ENCODE measurements around the gene CTSV.
"Not testable (repeated sequence)": the region's sequence is repeated elsewhere in the genome, so short reads cannot be mapped to it uniquely, and the experiment has no call there.

CTSV gene

GRCh38 chr9:97041898-97042297 is 3.0 kb upstream of the CTSV start:
- DNase-seq, result no peak

GRCh38 chr9:97039514-97039860 is 545 bp upstream of the CTSV start:
- DNase-seq, result peak; percentile 50

DNA sequence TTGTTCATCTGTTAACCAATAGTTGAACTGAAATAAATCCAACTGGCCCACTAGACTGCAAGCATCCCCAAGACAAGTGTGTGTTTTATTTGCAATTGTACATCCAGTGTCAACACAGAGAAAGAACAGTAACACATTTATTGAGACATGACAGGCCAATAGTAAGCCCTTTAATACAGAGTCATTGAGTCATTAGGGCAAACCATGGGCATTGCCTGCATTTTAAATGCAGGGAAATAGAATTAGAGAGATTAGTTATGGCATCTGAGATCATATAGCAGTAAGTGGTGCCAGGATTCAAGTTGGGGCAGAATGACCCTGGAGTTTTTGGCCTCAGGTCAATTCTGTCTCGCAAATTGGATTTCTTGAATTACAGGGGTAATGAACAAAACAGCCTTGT is 15.4 kb downstream of the CTSV start:
- not testable (repeated sequence) for DNase-seq

GRCh38 chr9:97013151-97014132 is 25.5 kb downstream of the CTSV start:
- peak; percentile 79 for DNase-seq

GRCh38 chr9:97012617-97013016 is 26.3 kb downstream of the CTSV start:
- not testable (repeated sequence) for DNase-seq

- DNase-seq, result not testable (repeated sequence)
Observed at GRCh38 chr9:97002195-97002594, 36.7 kb downstream of the CTSV start.

DNA sequence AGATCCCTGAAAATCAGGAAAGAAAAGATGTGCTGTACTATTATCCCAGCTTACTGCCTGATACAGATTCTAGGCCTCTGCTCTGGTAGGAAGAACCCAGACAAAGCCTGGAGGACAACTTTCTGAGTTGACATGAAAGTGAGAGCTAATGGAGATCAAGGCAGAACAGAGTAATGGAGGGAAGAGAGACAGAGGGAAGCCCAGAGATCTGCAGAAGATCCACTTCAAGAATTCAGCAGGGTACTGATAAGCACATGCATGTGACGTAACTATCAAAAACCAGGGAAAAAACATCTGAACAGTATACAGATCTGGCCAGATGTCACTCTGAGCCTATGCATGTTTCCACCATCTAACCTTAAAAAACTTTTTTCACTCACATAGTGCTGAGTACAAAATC is 37.6 kb downstream of the CTSV start:
- DNase-seq, result not testable (repeated sequence)

- not testable (repeated sequence) for DNase-seq
Observed at GRCh38 chr9:97000139-97000787, 38.7 kb downstream of the CTSV start.

GRCh38 chr9:96999733-97000132 is 39.2 kb downstream of the CTSV start:
- DNase-seq, result not testable (repeated sequence)

DNA sequence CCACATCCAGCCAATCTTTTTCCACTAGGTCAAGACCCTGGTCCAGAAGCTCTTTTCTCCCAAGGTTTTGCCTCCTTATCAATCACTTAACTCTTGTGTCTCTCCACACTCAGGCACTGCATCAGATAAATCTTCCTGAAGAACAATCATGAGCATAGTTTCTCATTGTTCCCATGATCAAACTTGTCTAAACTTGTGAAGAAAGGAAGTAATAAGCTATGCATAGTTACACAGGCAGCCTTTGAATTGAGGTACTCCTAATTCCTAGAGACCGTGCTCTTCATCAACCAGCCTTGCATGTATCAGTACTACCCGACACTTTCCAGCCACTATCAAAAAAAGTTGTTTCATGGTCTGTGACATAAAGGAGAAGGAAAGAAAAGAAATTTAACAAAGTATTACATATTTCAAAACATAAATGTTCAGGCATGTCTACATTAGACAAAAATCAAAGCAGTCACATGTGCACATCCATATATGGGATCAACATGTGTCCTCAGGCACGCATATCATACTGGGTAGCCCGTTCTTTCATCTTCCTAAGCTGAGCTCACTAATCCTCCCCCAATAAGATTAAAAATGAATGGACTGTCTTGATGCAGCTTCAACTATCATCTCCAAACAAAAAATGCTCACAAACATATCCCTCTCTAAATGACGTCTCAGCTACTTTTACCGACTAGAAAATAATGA is 41.8 kb downstream of the CTSV start:
- not testable (repeated sequence) for DNase-seq

DNA sequence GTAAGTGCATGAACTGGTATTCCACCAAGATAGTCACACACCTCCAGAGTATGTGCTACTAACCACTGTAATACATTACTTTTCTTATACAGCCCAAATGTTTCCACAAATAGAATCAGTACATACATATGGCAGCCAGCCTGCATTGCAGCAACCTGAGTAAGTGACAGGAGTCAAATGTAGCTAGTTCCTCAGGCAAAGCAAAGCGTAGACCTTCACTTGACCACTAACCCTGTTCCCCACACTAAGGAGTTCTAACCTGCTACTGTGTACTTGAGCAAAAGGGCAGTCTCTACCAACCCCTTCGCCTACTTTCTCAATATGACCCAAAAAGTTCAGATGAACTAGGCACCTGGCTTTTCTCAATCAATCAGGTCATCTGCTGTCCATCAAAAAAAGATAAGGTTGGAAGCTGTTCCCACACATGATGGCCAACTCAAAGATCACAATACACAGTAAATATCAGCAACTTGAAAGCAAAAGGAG is 44.4 kb downstream of the CTSV start:
- not testable (repeated sequence) for DNase-seq

- not testable (repeated sequence) for DNase-seq
Observed at GRCh38 chr9:96992303-96992702, 46.6 kb downstream of the CTSV start.

DNA sequence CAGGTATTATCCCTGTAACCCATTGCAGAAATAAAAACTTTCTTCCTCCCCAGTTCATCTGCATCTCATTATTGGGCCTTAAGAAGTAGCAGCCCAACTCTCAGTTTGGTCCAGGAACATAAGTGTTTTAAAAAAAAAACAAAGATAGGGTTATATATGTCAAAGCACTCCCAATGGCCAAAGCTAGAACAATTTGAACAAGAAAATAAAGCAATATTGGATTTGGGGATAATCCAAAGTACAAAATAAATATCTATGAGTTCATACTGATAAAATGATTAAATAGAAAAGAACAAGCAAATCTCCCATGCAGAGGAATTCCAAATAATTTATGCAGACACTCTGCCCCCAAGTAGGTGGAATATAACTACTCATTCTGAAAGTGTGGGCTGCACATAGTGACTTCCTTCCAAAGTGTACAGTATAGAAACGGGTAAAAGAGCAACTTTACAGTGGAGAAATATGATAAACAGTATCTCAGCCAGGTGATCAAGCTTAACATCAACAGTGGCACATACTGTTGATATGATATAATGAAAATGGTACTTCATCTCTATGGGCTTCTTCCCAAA is 49.1 kb downstream of the CTSV start:
- not testable (repeated sequence) for DNase-seq

DNA sequence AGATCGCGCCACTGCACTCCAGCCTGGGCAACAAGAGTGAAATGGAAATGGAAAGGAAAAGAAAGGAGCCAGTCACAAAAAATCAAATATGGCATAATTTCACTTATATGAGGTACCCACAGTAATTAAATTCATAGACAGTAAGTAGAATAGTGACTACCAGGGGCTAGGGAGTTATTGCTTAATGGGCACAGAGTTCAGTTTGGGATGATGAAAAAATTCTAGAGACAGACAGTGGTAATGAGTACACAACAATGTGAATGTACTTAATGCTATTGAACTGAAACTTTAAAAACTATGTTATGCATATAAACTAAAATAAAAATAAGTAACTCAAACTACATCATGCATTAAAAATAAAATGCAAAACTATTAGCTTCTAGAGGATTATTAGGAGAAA is 54.1 kb downstream of the CTSV start:
- not testable (repeated sequence) for DNase-seq

DNA sequence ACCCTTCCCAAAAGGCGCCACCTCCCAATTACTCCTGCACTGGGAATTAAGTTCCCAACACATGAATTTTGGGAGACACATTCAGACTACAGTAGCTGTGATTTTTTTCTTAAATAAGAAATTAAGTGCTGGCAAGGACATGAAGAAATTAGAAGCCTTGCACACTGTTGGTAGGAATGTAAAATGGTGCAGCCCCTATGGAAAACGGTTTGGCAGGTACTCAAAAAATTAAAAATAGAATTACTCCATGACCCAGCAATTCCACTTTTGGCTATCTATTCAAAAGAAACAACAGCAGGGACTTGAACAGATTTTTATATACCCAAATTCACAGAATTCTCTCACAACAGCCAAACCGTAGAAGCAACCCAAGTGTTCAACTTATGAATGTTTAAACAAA is 54.8 kb downstream of the CTSV start:
- not testable (repeated sequence) for DNase-seq

DNA sequence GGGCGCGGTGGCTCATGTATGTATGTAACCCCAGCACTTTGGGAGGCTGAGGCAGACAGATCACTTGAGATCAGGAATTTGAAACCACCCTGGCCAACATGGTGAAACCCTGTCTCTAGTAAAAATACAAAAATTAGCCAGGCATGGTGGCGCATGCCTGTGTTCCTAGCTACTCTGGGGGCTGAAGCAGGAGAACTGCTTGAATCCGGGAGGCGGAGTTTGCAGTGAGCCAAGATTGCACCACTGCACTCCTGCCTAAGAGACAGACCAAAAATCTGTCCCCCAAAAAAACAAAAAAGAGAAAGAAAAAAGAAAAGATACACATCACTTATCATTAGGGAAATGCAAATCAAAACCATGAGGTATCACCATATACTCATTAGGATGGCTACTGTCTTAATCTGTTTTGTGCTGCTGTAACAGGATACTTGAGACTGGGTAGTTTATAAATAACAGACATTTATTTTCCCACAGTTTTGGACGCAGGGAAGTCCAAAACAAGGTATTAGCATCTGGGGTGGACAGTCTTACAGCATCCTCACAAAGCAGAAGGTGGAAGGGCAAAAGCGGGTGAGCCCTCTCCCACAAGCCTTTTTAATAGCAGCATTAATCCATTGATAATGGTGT is 55.3 kb downstream of the CTSV start:
- not testable (repeated sequence) for DNase-seq
